K562 (cell line): ENCODE measurements around the gene KIF14. TPM values are rescaled to one million over a fixed set of nuclear protein-coding genes. Genes with fewer than 3 reads are reported as not detected.
"Not testable (repeated sequence)": the region's sequence is repeated elsewhere in the genome, so short reads cannot be mapped to it uniquely, and the experiment has no call there.

ENCODE experiments used
- ATAC-seq: fragments of 200-7000 bp; cut with Tn5 transposase; 3 replicates; pipeline ENCODE4 v1.9.1; 2020; ENCODE audit warnings: moderate library complexity
- BruUV-seq: library from RNA; stranded (reverse); fragments of 400-500 nt; replicated peaks from 2 replicates; lab custom pipeline; 2021; lab: Mats Ljungman, UMichigan
- CTCF ChIA-PET: fragments of 300-600 bp; formaldehyde crosslinking; extraction: SDS; loops from one replicate; lab custom pipeline; 2021; ENCODE audit warnings: low intra/inter-chr PET ratio; lab: Yijun Ruan, JAX
- POLR2A ChIA-PET: fragments of 300-600, 350-650 bp; sonication (Branson Sonifier 250); formaldehyde crosslinking; extraction: SDS; loops from one replicate; lab custom pipeline; 2021; ENCODE audit warnings: antibody characterized with exemption, inconsistent platforms; lab: Yijun Ruan, JAX
- DNase-seq, 4 experiments: peaks; one replicate each; pipeline versions ENCODE4 v3.0.0 to v3.0.0-alpha.2; 2011 to 2018; ENCODE audit warnings: low spot score in 3 of 4, mixed read lengths in 3 of 4; ENCODE audit errors: extremely low read depth in 1 of 4
- FAIRE-seq: peaks from 2 replicates; lab custom pipeline; 2011; peaks lifted over from hg19 to GRCh38; lab: Jason Lieb, UNC
- H2AFZ ChIP-seq: 2 replicates; pipeline ENCODE4 v1.6.0; 2011; ENCODE audit warnings: low read depth, low read length, control low read depth, inconsistent platforms
- H3K27ac ChIP-seq: fragments of 200-600 bp; 3 replicates; pipeline ENCODE4 v1.8.0; 2011; ENCODE audit warnings: low read depth, mild to moderate bottlenecking, control low read depth, inconsistent platforms, low read length, moderate library complexity, mixed read lengths; ENCODE audit errors: extremely low read depth
- H3K27me3 ChIP-seq, 2 experiments: fragments of 300-600 bp in 1 of 2; 2 replicates in 1 of 2; 3 replicates in 1 of 2; pipeline versions ENCODE4 v1.6.0 to v1.8.0; 2011; ENCODE audit warnings: inconsistent platforms in 2 of 2, low read length in 2 of 2, mild to moderate bottlenecking in 1 of 2, mixed read lengths in 1 of 2, moderate library complexity in 1 of 2; ENCODE audit not compliant: control insufficient read depth in 2 of 2, insufficient read depth in 2 of 2
- H3K36me3 ChIP-seq: fragments of 300-600 bp; 3 replicates; pipeline ENCODE4 v1.8.0; 2011; ENCODE audit warnings: mild to moderate bottlenecking, low read length, inconsistent platforms; ENCODE audit not compliant: control insufficient read depth, insufficient read depth
- H3K4me1 ChIP-seq, 2 experiments: fragments of 200-600 bp in 1 of 2; replicated peaks in 1 of 2; 2 replicates in 1 of 2; 3 replicates in 1 of 2; pipeline versions ENCODE4 v1.5.1 to v1.8.0; 2011; ENCODE audit warnings: inconsistent platforms in 2 of 2, low read length in 2 of 2, mild to moderate bottlenecking in 1 of 2, mixed read lengths in 1 of 2, moderate library complexity in 1 of 2; ENCODE audit not compliant: control insufficient read depth in 2 of 2, insufficient read depth in 2 of 2
- H3K4me2 ChIP-seq: 2 replicates; pipeline ENCODE4 v1.6.1; 2011; ENCODE audit warnings: low read length, control low read depth, inconsistent platforms, mixed read lengths; ENCODE audit not compliant: insufficient read depth
- H3K4me3 ChIP-seq: fragments of 200-600 bp; sonication (generic), shearing (Covaris generic); 2 replicates; pipeline ENCODE4 v1.5.1; 2016; ENCODE audit warnings: control low read depth, inconsistent platforms
- H3K79me2 ChIP-seq: fragments of 200-600 bp; 3 replicates; pipeline ENCODE4 v1.8.0; 2011; ENCODE audit warnings: low read length, inconsistent platforms; ENCODE audit not compliant: control insufficient read depth, insufficient read depth
- H3K9ac ChIP-seq, 2 experiments: 2 replicates each; pipeline versions ENCODE4 v1.6.0 to v1.6.1; 2011; ENCODE audit warnings: low read depth in 2 of 2, low read length in 2 of 2, control low read depth in 1 of 2, inconsistent platforms in 1 of 2, mild to moderate bottlenecking in 1 of 2, mixed read lengths in 1 of 2; ENCODE audit not compliant: insufficient read depth in 1 of 2
- H3K9me1 ChIP-seq: one replicate; pipeline ENCODE4 v1.6.0; 2011; ENCODE audit warnings: inconsistent platforms, mild to moderate bottlenecking, low read length, moderate library complexity; ENCODE audit not compliant: control insufficient read depth, insufficient read depth
- H3K9me3 ChIP-seq: replicated peaks from 2 replicates; pipeline ENCODE4 v1.5.1; 2011; ENCODE audit warnings: low read depth, low read length, inconsistent platforms; ENCODE audit not compliant: control insufficient read depth, insufficient read depth
- H4K20me1 ChIP-seq: replicated peaks from 2 replicates; pipeline ENCODE4 v1.6.1; 2011; ENCODE audit warnings: low read length, inconsistent platforms, mixed read lengths; ENCODE audit not compliant: control insufficient read depth, insufficient read depth
- BCL6 ChIP-seq: fragments of 250-450 bp; sonication (Bioruptor Pico); IDR thresholded peaks from 2 replicates; pipeline ENCODE4 v1.4.0; 2020
- C11orf30 ChIP-seq: fragments of 450-650 bp; IDR thresholded peaks from 2 replicates; pipeline ENCODE4 v1.6.1; 2016; ENCODE audit warnings: low read depth, mild to moderate bottlenecking
- EP300 ChIP-seq: IDR thresholded peaks from 2 replicates; pipeline ENCODE4 v1.6.1; 2012; ENCODE audit warnings: low read length, improper control_type of control experiment
- HOXB6 ChIP-seq: fragments of 250-450 bp; sonication (Bioruptor Pico); IDR thresholded peaks from 2 replicates; pipeline ENCODE4 v1.5.1; 2022; ENCODE audit warnings: mild to moderate bottlenecking, borderline replicate concordance
- L3MBTL2 ChIP-seq: fragments of 450-650 bp; IDR thresholded peaks from 2 replicates; pipeline ENCODE4 v1.6.1; 2016; ENCODE audit warnings: mild to moderate bottlenecking, moderate library complexity
- LEF1 ChIP-seq: fragments of 450-650 bp; IDR thresholded peaks from 2 replicates; pipeline ENCODE4 v1.6.1; 2016; ENCODE audit warnings: mild to moderate bottlenecking
- MEF2D ChIP-seq: conservative IDR thresholded peaks from 2 replicates; pipeline ENCODE4 v1.6.1; 2016; ENCODE audit warnings: low read depth, missing genetic modification characterization, missing compliant biosample characterization
- XRCC4 ChIP-seq: IDR thresholded peaks from one replicate; pipeline ENCODE4 v1.6.1; 2011; ENCODE audit not compliant: insufficient read depth, insufficient read length; ENCODE audit errors: extremely low read depth
- ZNF3 ChIP-seq: fragments of 250-450 bp; sonication (Bioruptor Pico); IDR thresholded peaks from 2 replicates; pipeline ENCODE4 v1.5.0; 2021; ENCODE audit warnings: mild to moderate bottlenecking, moderate library complexity
- ZNF316 ChIP-seq: fragments of 450-650 bp; IDR thresholded peaks from 2 replicates; pipeline ENCODE4 v1.6.1; 2016
- WGBS: fragments of 100-300 bp; shearing (Covaris generic); methylation state at CpG from one replicate; pipeline ENCODE4 v1.1.6; 2016; ENCODE audit warnings: low coverage, mixed read lengths; ENCODE audit not compliant: insufficient coverage; ENCODE audit errors: missing lambda C conversion rate; 5-methylcytosine and 5-hydroxymethylcytosine counted together
- in situ Hi-C: fragments of 300-500 bp; cut with MboI; formaldehyde crosslinking; loops from 4 replicates; pipeline ENCODE4 v1.15.0; 2018; ENCODE audit warnings: inconsistent platforms, mixed read lengths
- intact Hi-C: fragments of 100-400 bp; cut with micrococcal nuclease; formaldehyde crosslinking; loops from 2 replicates; pipeline ENCODE4 v1.14.2; 2022
- polyA plus RNA-seq, 8 experiments: library from polyadenylated mRNA; depleted of rRNA in 4 of 8; stranded (reverse) in 5 of 8; unstranded in 3 of 8; fragments of >200 nt; fragmentation: Nextera tagmentation in 2 of 8; fragmentation: Illumina TruSeq in 1 of 8; extraction: Ambion mirVana in 2 of 8; extraction: Trizol in 1 of 8; gene quantifications; 2 replicates each; pipeline versions ENCODE4 v1.2.1 to v1.2.3, GENCODE V29; 2011 to 2014; ENCODE audit warnings: inconsistent platforms in 1 of 8, missing spikeins in 1 of 8
- total RNA-seq, 7 experiments: library from RNA; depleted of rRNA in 6 of 7; stranded (reverse); fragments of >200 nt in 6 of 7; fragmentation: Illumina TruSeq in 2 of 7; extraction: Trizol in 2 of 7; gene quantifications; 2 replicates each; pipeline versions ENCODE4 v1.2.1 to v1.2.3, GENCODE V29; 2011 to 2021; ENCODE audit warnings: low replicate concordance in 1 of 7
- TF ChIP-seq, protein P1 (sequence below): fragments of 450-650 bp; IDR thresholded peaks from 2 replicates; pipeline ENCODE4 v1.6.1; 2018; ENCODE audit warnings: mild to moderate bottlenecking, low read depth; ENCODE audit not compliant: partially characterized antibody
- TF ChIP-seq, protein P2 (sequence below): fragments of 250-450 bp; sonication (Bioruptor Pico); IDR thresholded peaks from 2 replicates; pipeline ENCODE4 v1.8.0; 2022; ENCODE audit warnings: inconsistent platforms

The KIF14 gene
- total and polyA plus RNA-seq, 9 of the 15 experiments (the other 6 are each of a cell fraction or from before 2014, with no cell fraction given): 11.5 to 47.4 (median 29.0) TPM

DNA sequence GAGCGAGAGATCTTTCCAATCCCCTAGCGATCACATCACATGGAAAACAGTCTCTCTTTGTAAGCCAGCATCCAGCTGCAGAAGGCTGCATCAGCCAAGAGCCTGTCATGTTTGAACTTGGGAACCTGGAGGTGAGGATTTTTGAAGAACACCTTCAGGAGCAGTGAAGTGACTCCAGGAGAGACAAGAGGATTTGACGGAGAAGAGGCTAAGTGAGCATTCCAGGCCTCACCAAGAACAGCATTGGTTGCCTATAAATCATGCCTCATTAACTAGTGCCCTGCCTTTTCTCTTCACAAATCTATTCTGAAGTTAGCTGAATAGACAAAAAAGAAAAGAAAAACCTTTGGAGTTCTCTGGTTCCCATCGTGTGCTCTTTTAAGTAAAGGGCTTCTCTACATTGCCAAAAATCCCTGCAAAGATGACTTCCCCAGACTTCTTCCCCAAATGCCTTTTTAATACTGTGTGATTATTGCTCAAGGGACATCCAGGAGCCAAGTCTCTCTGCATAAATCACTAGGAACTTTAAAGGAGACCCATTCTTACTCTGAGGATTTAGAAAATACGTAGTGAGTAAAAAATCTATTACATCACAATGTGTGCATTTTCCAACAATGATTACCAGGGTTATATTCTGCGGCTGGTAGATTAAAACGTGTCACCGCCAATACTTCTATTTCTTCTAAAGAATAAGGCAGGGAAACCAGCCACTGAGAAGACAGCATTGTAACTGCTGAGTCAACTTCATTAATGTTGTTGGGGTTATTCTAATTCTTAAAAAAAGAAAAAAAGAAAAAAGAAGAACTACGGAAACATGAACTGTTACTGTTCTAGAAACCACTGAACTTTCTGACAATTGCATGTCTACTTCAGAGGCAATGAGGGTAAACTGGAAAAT is 95.2 kb downstream of the KIF14 start (continued):
- TF ChIP-seq, protein P1, sequence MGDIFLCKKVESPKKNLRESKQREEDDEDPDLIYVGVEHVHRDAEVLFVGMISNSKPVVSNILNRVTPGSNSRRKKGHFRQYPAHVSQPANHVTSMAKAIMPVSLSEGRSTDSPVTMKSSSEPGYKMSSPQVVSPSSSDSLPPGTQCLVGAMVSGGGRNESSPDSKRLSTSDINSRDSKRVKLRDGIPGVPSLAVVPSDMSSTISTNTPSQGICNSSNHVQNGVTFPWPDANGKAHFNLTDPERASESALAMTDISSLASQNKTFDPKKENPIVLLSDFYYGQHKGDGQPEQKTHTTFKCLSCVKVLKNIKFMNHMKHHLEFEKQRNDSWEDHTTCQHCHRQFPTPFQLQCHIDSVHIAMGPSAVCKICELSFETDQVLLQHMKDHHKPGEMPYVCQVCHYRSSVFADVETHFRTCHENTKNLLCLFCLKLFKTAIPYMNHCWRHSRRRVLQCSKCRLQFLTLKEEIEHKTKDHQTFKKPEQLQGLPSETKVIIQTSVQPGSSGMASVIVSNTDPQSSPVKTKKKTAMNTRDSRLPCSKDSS: no peak
- TF ChIP-seq, protein P2, sequence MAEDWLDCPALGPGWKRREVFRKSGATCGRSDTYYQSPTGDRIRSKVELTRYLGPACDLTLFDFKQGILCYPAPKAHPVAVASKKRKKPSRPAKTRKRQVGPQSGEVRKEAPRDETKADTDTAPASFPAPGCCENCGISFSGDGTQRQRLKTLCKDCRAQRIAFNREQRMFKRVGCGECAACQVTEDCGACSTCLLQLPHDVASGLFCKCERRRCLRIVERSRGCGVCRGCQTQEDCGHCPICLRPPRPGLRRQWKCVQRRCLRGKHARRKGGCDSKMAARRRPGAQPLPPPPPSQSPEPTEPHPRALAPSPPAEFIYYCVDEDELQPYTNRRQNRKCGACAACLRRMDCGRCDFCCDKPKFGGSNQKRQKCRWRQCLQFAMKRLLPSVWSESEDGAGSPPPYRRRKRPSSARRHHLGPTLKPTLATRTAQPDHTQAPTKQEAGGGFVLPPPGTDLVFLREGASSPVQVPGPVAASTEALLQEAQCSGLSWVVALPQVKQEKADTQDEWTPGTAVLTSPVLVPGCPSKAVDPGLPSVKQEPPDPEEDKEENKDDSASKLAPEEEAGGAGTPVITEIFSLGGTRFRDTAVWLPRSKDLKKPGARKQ (CRISPR knock-in tag): no peak
- TF ChIP-seq C11orf30 (0 out of 2 replicates have a peak, but pooled peaks have one; percentile 29), BCL6 (CRISPR knock-in tag) (no peak), HOXB6 (CRISPR knock-in tag) (no peak), ZNF3 (CRISPR knock-in tag) (no peak), ZNF316 (peak; percentile 56; the same call in 1 of the 2 replicates), MEF2D (tag) (no peak), EP300 (no peak), LEF1 (no peak), XRCC4 (no peak), L3MBTL2 (no peak)

DNA sequence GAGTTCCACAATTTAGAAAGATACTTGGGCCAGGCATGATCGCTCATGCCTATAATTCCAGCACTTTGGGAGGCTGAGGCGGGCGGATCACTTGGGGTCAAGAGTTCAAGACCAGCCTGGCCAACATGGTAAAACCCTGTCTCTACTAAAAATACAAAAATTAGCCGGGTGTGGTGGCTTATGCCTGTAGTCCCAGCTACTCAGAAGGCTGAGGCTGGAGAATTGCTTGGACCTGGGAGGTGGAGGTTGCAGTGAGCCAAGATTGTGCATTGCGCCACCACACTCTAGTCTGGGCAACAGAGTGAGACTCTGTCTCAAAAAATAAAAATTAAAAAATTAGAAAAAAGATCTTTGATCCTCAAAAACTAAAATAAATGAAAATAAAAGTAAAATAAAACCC is 96.0 kb downstream of the KIF14 start:
- H4K20me1 ChIP-seq, intact Hi-C loops, H3K79me2 ChIP-seq, CTCF ChIA-PET, FAIRE-seq, H3K9me3 ChIP-seq, H3K9me1 ChIP-seq, H3K4me2 ChIP-seq, H3K4me1 ChIP-seq, H3K9ac ChIP-seq, POLR2A ChIA-PET, H3K36me3 ChIP-seq, BruUV-seq, DNase-seq, H3K4me3 ChIP-seq, H2AFZ ChIP-seq, H3K27ac ChIP-seq, ATAC-seq: not testable (repeated sequence)
- H3K27me3 ChIP-seq: peaks cover 29 to 64% of the 10 kb centered on the region in 2 experiments
- in situ Hi-C loops: loop anchor here (25.0 kb wide), 1 partner anchor 1762 kb away; no protein-coding TSS in a partner anchor
- 5% methylated on average over 5 of the region's 5 CpGs for WGBS
